ENCODE results near the gene SUMF1.

Gene SUMF1

DNA sequence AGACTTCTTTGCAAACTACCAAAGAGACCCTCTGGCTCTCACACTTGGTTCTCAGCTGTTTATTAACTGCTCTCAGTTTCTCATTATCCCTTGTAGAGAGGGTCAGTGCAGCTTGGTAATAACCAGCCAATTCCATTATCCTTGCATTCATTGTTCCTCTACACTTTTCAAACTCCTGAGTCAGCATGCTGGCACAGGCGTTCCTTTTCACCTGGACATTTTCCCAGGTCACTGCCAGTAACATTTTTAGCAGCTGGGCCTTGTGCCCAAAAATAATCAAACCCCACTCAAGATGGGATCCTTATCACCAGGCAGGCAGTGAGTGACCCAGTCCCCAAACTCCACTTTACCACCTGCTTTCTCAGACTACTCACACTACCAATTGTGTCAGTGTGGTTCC lies 4.8 kb upstream of the SUMF1 start:
- Histone ChIP-seq H3K4me1 (ENCODE audit: low read depth, poor library complexity, severe bottlenecking) (no peaks in the 10 kb centered on the region), H3K27me3 (ENCODE audit: insufficient read depth, low read depth) (no peaks in the 10 kb centered on the region), H3K27ac (no peak overlapping the region), H3K4me2 (no peak overlapping the region), H3K9ac (no peak overlapping the region), H3K36me3 (ENCODE audit: insufficient read depth) (no peaks in the 10 kb centered on the region), H3K4me3 (IDR thresholded peaks at IDR 0.05; ENCODE audit: insufficient read depth, low read depth, low read length) (no peak overlapping the region), H4K20me1 (ENCODE audit: insufficient read depth) (no peaks in the 10 kb centered on the region), H2AFZ (ENCODE audit: low read depth) (no peak overlapping the region), H3K79me2 (ENCODE audit: insufficient read depth, low read depth) (no peaks in the 10 kb centered on the region)
- TF ChIP-seq, protein P1, sequence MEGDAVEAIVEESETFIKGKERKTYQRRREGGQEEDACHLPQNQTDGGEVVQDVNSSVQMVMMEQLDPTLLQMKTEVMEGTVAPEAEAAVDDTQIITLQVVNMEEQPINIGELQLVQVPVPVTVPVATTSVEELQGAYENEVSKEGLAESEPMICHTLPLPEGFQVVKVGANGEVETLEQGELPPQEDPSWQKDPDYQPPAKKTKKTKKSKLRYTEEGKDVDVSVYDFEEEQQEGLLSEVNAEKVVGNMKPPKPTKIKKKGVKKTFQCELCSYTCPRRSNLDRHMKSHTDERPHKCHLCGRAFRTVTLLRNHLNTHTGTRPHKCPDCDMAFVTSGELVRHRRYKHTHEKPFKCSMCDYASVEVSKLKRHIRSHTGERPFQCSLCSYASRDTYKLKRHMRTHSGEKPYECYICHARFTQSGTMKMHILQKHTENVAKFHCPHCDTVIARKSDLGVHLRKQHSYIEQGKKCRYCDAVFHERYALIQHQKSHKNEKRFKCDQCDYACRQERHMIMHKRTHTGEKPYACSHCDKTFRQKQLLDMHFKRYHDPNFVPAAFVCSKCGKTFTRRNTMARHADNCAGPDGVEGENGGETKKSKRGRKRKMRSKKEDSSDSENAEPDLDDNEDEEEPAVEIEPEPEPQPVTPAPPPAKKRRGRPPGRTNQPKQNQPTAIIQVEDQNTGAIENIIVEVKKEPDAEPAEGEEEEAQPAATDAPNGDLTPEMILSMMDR (conservative IDR thresholded peaks at IDR 0.05; ENCODE audit: low read depth, low read length): no peak

DNA sequence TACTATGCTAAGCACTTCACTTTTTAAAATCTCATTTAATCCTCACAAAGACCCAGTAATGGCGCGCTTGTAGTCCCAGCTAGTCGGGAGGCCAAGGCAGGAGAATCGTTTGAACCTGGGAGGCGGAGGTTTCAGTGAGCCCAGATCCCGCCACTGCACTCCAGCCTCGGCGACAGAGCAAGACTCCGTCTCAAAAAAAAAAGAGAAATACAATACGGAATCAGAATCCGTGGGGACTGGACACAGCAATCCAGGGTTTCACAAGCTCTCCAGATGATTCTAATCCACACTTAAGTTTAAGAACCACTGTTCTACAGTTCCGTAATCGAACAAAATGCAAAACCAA lies 426 bp upstream of the SUMF1 start:
- Histone ChIP-seq H3K79me2 (ENCODE audit: insufficient read depth, low read depth) (no peaks in the 10 kb centered on the region), H3K4me1 (ENCODE audit: low read depth, poor library complexity, severe bottlenecking) (no peaks in the 10 kb centered on the region), H2AFZ (ENCODE audit: low read depth) (peak overlapping the region; percentile 91), H4K20me1 (ENCODE audit: insufficient read depth) (no peaks in the 10 kb centered on the region), H3K4me3 (IDR thresholded peaks at IDR 0.05; ENCODE audit: insufficient read depth, low read depth, low read length) (no peak overlapping the region), H3K4me2 (peak overlapping the region; percentile 41), H3K9ac (peak overlapping the region; percentile 88; the same call in 1 of the 2 replicates), H3K36me3 (ENCODE audit: insufficient read depth) (no peaks in the 10 kb centered on the region), H3K27ac (peak overlapping the region; percentile 62; the same call in 1 of the 2 replicates), H3K27me3 (ENCODE audit: insufficient read depth, low read depth) (no peaks in the 10 kb centered on the region)
- TF ChIP-seq, protein P1 (conservative IDR thresholded peaks at IDR 0.05; ENCODE audit: low read depth, low read length): no peak

DNA sequence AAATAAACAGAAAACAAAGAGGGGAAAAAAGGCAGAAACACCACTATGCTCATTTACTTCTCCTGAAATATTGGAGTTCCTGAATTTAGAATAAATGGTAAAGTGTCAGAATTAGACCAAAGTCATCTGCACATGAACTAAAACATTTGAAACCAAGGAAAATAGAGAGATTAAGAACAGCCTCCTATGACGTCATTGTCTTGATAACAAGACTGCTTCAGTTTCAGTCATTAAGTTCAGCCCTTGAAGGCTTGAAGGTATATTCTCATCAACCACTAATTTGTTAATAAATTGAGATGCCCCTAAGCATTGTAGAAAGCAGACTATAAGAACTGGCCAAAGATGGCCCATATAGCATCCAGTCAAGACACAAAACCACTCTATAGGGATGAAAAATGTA lies 2.5 kb downstream of the SUMF1 start:
- Histone ChIP-seq H4K20me1 (ENCODE audit: insufficient read depth) (no peaks in the 10 kb centered on the region), H3K27me3 (ENCODE audit: insufficient read depth, low read depth) (no peaks in the 10 kb centered on the region), H3K79me2 (ENCODE audit: insufficient read depth, low read depth) (no peaks in the 10 kb centered on the region), H3K27ac (no peak overlapping the region), H3K4me2 (no peak overlapping the region), H2AFZ (ENCODE audit: low read depth) (no peak overlapping the region), H3K9ac (no peak overlapping the region), H3K4me1 (ENCODE audit: low read depth, poor library complexity, severe bottlenecking) (no peaks in the 10 kb centered on the region), H3K4me3 (IDR thresholded peaks at IDR 0.05; ENCODE audit: insufficient read depth, low read depth, low read length) (no peak overlapping the region), H3K36me3 (ENCODE audit: insufficient read depth) (no peaks in the 10 kb centered on the region)
- TF ChIP-seq, protein P1 (conservative IDR thresholded peaks at IDR 0.05; ENCODE audit: low read depth, low read length): no peak

DNA sequence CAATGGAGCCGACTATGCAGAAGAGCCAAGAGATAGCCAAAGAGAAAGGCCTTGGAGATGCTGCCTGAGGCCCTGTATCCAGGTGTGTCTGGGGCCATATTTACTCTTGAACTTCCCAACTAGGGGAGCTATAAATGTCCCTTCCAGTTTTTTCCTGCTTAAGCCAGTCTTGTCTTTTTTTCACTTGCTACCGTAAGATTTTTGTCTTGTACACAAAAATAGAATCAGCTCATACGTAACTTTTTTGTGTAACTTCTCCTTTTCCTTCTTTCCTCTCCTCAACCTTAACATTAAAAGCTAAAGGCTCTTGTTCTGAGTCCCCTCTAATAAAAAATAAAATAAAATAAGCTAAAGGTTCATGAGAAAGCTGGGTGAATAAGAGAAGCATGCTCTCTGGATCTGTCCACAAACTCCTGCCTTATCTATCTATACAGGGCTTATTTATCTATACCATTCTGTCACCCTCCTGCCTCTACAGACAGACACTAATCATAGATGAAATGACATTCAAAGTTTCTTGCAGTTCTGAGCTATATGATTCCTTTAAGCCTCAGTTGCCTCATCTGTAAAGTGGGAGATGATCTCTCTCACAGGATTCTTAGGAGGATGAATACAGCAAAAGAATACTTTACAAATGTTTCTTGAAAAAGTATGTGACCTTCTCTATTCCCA lies 4.6 kb downstream of the SUMF1 start:
- no peak overlapping the region for H3K27ac ChIP-seq
- no peak overlapping the region for H3K4me2 ChIP-seq
- H3K9ac ChIP-seq: no peak overlapping the region
- no peak overlapping the region for H2AFZ ChIP-seq (ENCODE audit: low read depth)
- no peaks in the 10 kb centered on the region for H3K27me3 ChIP-seq (ENCODE audit: insufficient read depth, low read depth)
- TF ChIP-seq, protein P1 (conservative IDR thresholded peaks at IDR 0.05; ENCODE audit: low read depth, low read length): no peak
- H3K4me3 ChIP-seq (IDR thresholded peaks at IDR 0.05; ENCODE audit: insufficient read depth, low read depth, low read length): no peak overlapping the region
- H3K79me2 ChIP-seq (ENCODE audit: insufficient read depth, low read depth): no peaks in the 10 kb centered on the region
- no peaks in the 10 kb centered on the region for H4K20me1 ChIP-seq (ENCODE audit: insufficient read depth)
- no peaks in the 10 kb centered on the region for H3K4me1 ChIP-seq (ENCODE audit: low read depth, poor library complexity, severe bottlenecking)
- no peaks in the 10 kb centered on the region for H3K36me3 ChIP-seq (ENCODE audit: insufficient read depth)

Data from KMS-11 (cell line).